Thyroid gland (tissue), 4 donors: Measurements from ENCODE around the gene DLL3.

Experiments used
- POLR2A ChIP-seq, 2 donors: fragments of 450-650 bp; IDR thresholded peaks; one replicate each; pipeline ENCODE4 v1.6.1; 2017; ENCODE audit warnings: antibody characterized with exemption in 2 of 2, mild to moderate bottlenecking in 2 of 2, moderate library complexity in 1 of 2
- TF ChIP-seq, protein P1 (sequence below), 6 experiments: fragments of 200-600 bp in 3 of 6; fragments of 450-650 bp in 3 of 6; sonication (generic) in 3 of 6; IDR thresholded peaks; one replicate each; pipeline ENCODE4 v1.5.1; 2016 to 2019; ENCODE audit warnings: antibody characterized with exemption in 6 of 6, mild to moderate bottlenecking in 2 of 6, inconsistent platforms in 1 of 6, moderate library complexity in 1 of 6

DNA sequence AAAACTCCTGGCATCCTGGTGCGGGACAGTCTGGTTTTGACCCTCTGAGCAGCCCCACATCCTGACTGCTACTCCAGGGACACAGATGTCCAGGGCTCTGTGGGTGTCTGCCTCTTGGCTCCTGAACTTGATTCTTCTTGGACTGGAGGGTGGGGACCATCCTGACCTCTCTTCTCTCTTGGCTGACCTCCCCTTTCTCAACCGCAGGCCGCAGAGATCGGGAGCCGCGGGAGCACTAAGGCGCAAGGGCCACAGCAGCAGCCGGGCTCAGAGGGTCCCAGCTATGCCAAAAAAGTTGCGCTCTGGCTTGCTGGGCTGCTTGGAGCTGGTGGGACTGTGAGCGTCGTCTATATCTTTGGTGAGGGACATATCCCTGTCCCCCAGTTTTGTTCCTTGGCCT, 17.1 kb upstream of the DLL3 start:
- no peak for TF ChIP-seq POLR2A (IDR thresholded peaks at IDR 0.05)
- TF ChIP-seq, protein P1, sequence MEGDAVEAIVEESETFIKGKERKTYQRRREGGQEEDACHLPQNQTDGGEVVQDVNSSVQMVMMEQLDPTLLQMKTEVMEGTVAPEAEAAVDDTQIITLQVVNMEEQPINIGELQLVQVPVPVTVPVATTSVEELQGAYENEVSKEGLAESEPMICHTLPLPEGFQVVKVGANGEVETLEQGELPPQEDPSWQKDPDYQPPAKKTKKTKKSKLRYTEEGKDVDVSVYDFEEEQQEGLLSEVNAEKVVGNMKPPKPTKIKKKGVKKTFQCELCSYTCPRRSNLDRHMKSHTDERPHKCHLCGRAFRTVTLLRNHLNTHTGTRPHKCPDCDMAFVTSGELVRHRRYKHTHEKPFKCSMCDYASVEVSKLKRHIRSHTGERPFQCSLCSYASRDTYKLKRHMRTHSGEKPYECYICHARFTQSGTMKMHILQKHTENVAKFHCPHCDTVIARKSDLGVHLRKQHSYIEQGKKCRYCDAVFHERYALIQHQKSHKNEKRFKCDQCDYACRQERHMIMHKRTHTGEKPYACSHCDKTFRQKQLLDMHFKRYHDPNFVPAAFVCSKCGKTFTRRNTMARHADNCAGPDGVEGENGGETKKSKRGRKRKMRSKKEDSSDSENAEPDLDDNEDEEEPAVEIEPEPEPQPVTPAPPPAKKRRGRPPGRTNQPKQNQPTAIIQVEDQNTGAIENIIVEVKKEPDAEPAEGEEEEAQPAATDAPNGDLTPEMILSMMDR (IDR thresholded peaks at IDR 0.05), result no peak
